Glutamatergic neuron (in vitro differentiated cells): ENCODE measurements around the gene GRHL1. TPM values are rescaled to one million over a fixed set of nuclear protein-coding genes. Genes with fewer than 3 reads are reported as not detected.
"Not testable (repeated sequence)": the region's sequence is repeated elsewhere in the genome, so short reads cannot be mapped to it uniquely, and the experiment has no call there.

Experiments
- DNase-seq: peaks from one replicate; pipeline ENCODE4 v3.0.0; 2022
- H3K27ac Mint-ChIP-seq: one replicate; pipeline ENCODE4 v1.8.0; 2020; ENCODE audit warnings: mild to moderate bottlenecking, mixed read lengths, inconsistent platforms; ENCODE audit not compliant: unreplicated experiment
- H3K27me3 Mint-ChIP-seq: one replicate; pipeline ENCODE4 v1.8.0; 2020; ENCODE audit warnings: mild to moderate bottlenecking, moderate library complexity, mixed read lengths, inconsistent platforms; ENCODE audit not compliant: unreplicated experiment
- H3K36me3 Mint-ChIP-seq: one replicate; pipeline ENCODE4 v1.8.0; 2020; ENCODE audit warnings: mild to moderate bottlenecking, mixed read lengths, inconsistent platforms; ENCODE audit not compliant: unreplicated experiment
- H3K4me1 Mint-ChIP-seq: one replicate; pipeline ENCODE4 v1.8.0; 2020; ENCODE audit warnings: mild to moderate bottlenecking, low read depth, mixed read lengths, inconsistent platforms; ENCODE audit not compliant: unreplicated experiment
- H3K4me3 Mint-ChIP-seq: one replicate; pipeline ENCODE4 v1.8.0; 2020; ENCODE audit warnings: mild to moderate bottlenecking, mixed read lengths, inconsistent platforms; ENCODE audit not compliant: unreplicated experiment
- H3K9me3 Mint-ChIP-seq: one replicate; pipeline ENCODE4 v1.8.0; 2020; ENCODE audit warnings: mild to moderate bottlenecking, moderate library complexity, mixed read lengths, inconsistent platforms; ENCODE audit not compliant: unreplicated experiment
- CTCF ChIP-seq: fragments of 200-600 bp; sonication (generic); IDR thresholded peaks from one replicate; pipeline ENCODE4 v1.5.0; 2021; ENCODE audit not compliant: partially characterized antibody, unreplicated experiment
- total RNA-seq: library from RNA; stranded (reverse); fragmentation: NEBNext Ultra II Directional; extraction: Animal tissue kit (Norgen Biotek cat#: 25700); gene quantifications from one replicate; pipeline ENCODE4 v1.2.1, GENCODE V29; 2021; ENCODE audit not compliant: unreplicated experiment

Gene GRHL1
- total RNA-seq, 1 donor from 2014 or later, result 4.3 TPM

- Mint-ChIP-seq H3K4me1 (peaks cover 2% of the 10 kb centered on the region), H3K4me3 (no peak overlapping the region), H3K27ac (no peak overlapping the region), H3K9me3 (no peaks in the 10 kb centered on the region), H3K27me3 (no peaks in the 10 kb centered on the region), H3K36me3 (no peaks in the 10 kb centered on the region)
- TF ChIP-seq CTCF, result no peak
- DNase-seq, result no peak
Observed at GRCh38 chr2:9910699-9911098, 40.8 kb upstream of the GRHL1 start.

- no peak for DNase-seq
- H3K36me3 Mint-ChIP-seq, result no peaks in the 10 kb centered on the region
- H3K4me1 Mint-ChIP-seq, result peaks cover 2% of the 10 kb centered on the region
- no peaks in the 10 kb centered on the region for H3K27me3 Mint-ChIP-seq
- H3K4me3 Mint-ChIP-seq, result no peak overlapping the region
- no peak overlapping the region for H3K27ac Mint-ChIP-seq
- no peaks in the 10 kb centered on the region for H3K9me3 Mint-ChIP-seq
- no peak for TF ChIP-seq CTCF
Observed at GRCh38 chr2:9912468-9912867, 39.0 kb upstream of the GRHL1 start.

- no peak for TF ChIP-seq CTCF
- no peaks in the 10 kb centered on the region for H3K27me3 Mint-ChIP-seq
- no peak overlapping the region for H3K4me3 Mint-ChIP-seq
- no peaks in the 10 kb centered on the region for H3K9me3 Mint-ChIP-seq
- H3K4me1 Mint-ChIP-seq, result no peaks in the 10 kb centered on the region
- no peaks in the 10 kb centered on the region for H3K36me3 Mint-ChIP-seq
- H3K27ac Mint-ChIP-seq, result peak overlapping the region; percentile 77
- DNase-seq, result peak; percentile 23
Observed at GRCh38 chr2:9914384-9915065, 37.0 kb upstream of the GRHL1 start.

- no peak for TF ChIP-seq CTCF
- Mint-ChIP-seq H3K27me3 (no peaks in the 10 kb centered on the region), H3K27ac (no peak overlapping the region), H3K36me3 (no peaks in the 10 kb centered on the region), H3K4me1 (no peaks in the 10 kb centered on the region), H3K4me3 (no peak overlapping the region), H3K9me3 (no peaks in the 10 kb centered on the region)
- no peak for DNase-seq
Observed at GRCh38 chr2:9918275-9918674, 33.2 kb upstream of the GRHL1 start.

DNA sequence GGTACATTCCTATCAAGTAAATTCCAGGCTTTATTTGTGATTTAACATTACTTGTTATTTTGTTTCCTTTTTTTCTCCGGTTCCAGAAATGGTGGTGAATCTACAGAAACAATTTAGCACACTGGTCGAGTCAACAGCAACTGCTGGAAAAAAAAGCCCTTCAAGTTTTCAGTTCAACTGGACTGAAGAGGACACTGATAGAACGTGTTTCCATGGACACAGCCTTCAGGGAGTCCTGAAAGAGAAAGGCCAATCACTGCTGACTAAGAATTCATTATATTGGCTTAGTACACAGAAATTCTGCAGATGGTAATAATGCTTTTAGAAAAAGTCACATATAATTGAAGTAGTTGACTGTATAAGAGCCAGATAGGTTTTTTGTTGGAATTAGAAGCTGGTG lies 32.0 kb upstream of the GRHL1 start:
- H3K9me3 Mint-ChIP-seq, result no peaks in the 10 kb centered on the region
- H3K27me3 Mint-ChIP-seq, result no peaks in the 10 kb centered on the region
- no peak overlapping the region for H3K27ac Mint-ChIP-seq
- H3K36me3 Mint-ChIP-seq, result no peaks in the 10 kb centered on the region
- H3K4me1 Mint-ChIP-seq, result no peaks in the 10 kb centered on the region
- H3K4me3 Mint-ChIP-seq, result no peak overlapping the region
- no peak for TF ChIP-seq CTCF
- no peak for DNase-seq

GRCh38 chr2:9927020-9927419 lies 24.5 kb upstream of the GRHL1 start:
- not testable (repeated sequence) for H3K4me1 Mint-ChIP-seq, DNase-seq, H3K27me3 Mint-ChIP-seq, H3K36me3 Mint-ChIP-seq, H3K4me3 Mint-ChIP-seq, H3K9me3 Mint-ChIP-seq, H3K27ac Mint-ChIP-seq
